GM18858 (cell line): ENCODE measurements around the gene FNDC3B.

ENCODE experiments used
- ATAC-seq: cut with Tn5 transposase; IDR thresholded peaks from one replicate; pipeline ENCODE4 v1.9.1; 2021; ENCODE audit not compliant: unreplicated experiment

The FNDC3B gene

GRCh38 chr3:172051957-172052354 lies 12.6 kb downstream of the FNDC3B start:
- no peak for ATAC-seq

DNA sequence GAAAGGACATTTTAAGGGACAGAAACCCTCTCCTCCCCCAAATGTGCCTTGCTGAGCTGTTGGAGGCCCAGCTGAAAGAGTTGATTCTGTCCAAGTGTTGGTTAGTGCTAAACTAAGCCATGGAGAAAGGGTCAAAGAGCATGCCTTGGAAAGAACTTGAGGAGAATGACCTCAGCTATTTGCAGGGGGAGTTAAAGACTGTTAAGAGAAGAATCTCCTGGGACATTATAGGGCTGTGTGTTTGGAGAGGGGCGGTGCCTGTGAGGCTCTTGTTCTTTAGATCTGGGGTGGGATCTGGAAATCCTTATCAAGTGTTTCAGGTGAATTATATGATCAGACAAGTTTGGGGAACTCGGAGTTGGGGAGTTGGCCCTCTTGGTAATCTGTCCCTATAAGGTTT lies 13.0 kb downstream of the FNDC3B start:
- no peak for ATAC-seq

- no peak for ATAC-seq
These were observed 14.9 kb downstream of the FNDC3B start for GRCh38 chr3:172054115-172054764.

DNA sequence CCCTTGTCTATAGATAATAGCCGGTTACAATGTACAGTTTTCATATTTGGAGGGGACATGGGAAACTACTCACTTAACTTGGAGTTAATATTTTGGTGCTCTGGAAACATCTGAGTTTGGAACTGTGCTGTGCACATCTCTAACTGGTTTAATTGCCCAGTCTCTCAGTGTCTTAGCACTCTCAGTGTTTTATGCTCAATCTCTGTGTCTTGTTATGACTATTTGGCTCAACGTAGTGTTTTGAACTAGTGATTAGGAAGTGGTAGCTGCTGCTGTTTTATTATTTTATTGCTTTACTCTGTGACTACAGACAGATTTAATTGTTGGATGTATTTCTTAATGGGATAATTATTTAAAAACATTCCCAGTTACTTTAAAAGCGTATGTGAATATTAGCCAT lies 17.0 kb downstream of the FNDC3B start:
- no peak for ATAC-seq

DNA sequence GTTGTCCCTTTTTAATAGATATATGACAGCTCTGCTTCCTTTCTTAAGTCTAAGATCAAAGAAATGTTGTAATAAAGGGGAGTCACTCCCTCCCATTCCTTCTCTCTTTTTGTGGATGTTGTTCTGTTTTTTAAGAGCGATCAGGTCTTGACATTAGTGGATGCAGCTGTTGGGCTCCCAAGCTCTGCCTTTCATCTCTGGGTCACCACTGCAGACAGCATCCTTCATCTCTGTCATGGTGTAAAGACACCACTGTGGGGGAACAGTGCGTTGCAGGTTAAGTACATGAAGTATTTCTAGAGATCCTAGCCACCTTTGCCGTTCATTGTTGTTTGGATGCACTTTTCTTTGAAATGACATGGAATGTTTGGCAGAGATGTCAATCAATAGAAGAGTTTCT lies 17.7 kb downstream of the FNDC3B start:
- no peak for ATAC-seq

DNA sequence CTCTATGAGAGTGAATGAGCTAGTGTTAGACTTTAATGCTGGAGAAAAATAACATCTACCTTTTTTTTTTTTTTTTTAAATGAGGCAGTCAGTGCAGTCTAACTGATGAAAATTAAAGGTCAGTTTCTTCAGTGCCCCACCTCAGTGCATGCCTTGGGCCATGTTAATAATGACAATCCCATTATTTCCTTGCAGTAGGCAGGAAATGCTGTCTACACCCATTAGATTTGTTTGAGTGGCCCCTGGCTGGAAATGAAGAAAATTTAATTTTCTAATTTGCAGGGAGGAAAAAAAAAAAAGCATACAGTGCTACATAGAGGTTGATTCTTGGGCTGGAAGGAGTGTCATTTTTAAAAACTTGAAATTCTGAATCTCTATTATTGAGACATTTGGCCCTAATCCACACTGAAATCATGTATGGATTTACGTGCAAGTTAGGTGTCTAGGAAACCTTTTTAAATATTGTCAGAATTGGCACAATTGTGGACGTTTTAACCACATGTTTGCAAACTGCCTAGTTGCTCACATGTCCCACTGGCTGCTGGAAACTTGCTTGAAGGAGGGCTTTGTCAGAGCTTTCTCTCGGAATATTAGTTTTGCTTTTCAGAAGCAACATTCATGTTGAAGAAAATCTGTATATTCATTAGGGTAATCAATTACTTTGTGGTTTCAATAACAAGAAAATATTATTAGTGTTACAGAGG lies 18.4 kb downstream of the FNDC3B start:
- no peak for ATAC-seq

- ATAC-seq = no peak
These were observed 20.2 kb downstream of the FNDC3B start for GRCh38 chr3:172059532-172059931.

GRCh38 chr3:172060234-172060633 lies 20.9 kb downstream of the FNDC3B start:
- ATAC-seq = no peak

DNA sequence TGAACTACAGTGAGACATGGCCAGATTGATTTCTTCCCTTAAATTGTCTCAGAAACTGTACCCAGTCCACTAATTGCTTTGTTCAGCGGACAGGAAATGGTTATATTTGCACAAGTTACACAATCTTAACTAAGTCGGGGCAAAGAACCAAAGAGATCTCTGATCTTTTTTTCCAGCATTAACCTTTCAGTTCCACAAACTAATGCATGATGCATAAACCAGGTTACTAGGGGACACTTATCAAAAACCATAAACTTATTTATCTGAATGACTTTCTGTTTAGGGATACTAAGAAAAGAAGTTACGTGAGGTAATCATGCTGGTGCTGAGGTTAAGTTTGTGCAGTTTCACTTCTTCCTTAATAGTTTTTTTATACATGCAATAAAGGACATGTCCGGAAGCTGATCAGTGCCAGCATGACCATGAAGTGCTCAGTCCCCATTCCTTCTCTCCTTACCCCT lies 22.4 kb downstream of the FNDC3B start:
- peak; percentile 93 for ATAC-seq

- ATAC-seq = no peak
These were observed 23.4 kb downstream of the FNDC3B start for GRCh38 chr3:172062761-172063160.

GRCh38 chr3:172063456-172064432 lies 24.4 kb downstream of the FNDC3B start:
- ATAC-seq = no peak

DNA sequence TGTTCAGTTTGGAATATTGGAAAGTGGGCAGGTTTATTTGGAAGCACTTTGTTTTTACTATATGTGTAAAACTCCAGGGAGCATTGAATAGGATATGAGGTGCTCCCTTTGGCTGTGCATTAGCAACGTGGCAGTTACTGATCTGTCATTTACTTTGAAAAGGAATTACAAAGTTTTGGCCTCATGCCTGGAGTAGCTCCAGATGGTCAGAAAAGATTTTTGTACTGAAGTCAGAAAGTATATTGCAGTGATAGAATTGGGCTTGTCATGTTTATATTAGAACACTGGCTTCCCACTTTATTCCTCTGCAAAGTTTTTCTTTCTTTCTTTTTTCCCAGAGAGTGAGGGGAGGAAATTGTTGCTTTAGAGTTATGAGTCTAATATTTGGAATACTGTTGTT lies 26.1 kb downstream of the FNDC3B start:
- ATAC-seq = no peak

DNA sequence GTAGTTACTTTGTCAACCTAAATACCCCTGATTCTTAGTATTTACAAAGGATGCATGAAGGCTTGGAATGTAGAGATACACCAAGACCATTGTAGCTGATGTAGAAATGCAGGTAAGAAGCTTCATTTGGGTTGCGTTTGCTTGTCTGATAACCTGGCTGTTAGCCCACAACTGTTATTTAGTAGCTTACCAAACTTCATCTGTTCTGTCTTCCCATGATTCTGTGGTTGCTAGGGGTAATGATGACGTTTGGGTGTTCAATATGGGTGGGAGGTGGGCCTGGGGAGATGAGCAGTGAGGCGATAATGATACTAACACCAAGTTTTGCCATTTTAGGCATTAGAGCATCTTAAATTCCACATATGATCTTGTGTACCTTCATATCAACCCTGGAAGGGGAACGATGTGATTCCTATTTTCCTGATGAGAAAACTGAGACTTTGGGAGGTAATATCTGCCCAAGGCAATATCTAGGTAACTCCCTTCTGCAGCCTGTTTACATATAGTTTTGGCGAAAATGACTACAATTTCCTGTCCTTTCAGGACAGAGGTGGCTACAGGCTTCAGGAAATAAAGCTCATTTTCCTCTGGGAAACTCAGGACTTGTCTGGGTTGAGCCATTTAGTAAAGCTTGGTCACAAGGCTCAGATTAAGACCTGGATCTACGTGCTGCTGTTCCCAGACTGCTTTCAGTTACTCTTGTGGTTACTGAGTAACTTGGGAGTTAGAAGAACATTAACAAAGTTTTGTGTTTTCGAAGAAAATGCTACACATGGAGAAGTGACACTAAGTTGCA lies 26.8 kb downstream of the FNDC3B start:
- ATAC-seq = no peak

DNA sequence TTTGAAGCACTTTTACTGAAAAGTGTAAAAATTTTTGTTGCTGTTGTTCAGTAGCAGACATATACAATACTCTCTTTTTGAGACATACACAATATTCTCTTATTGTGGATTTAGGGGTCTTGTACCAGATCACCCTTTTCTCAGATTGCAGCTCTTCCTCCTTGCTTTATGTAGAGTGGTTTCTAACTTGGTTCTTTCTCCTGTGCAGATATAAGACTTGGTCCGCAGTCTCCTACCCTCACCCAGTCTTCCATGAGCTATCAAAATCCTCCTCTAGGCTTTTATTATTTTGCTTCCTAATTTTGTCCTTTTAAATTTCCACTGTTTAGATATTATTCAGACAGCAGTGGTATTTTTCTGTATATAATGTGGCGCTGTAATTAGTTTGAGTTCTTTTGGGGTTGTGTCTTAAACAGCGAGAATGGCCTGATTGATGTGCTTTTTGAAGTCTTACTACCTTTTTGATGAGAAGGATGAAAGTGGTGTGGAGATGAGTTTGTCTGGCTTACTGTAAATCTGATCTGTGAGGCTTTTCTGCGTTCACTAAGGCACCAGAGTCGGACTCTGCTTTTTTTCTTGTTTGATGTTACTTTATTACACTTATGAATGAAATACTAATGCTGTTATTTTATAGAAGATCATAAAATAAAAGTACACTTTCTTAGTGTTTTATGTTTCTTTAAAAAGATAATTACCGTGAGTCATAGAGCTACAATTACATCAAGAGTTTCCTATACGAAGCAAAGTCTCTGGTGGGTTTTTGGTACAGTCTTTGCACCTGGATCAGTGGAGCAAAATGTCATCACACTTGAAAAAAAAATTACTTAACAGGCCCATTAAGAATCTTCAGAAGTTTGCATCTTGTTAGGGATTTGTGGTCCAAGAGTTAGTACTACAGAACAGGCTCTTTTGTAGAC lies 27.8 kb downstream of the FNDC3B start:
- ATAC-seq = no peak

- no peak for ATAC-seq
These were observed 28.6 kb downstream of the FNDC3B start for GRCh38 chr3:172067837-172068440.

DNA sequence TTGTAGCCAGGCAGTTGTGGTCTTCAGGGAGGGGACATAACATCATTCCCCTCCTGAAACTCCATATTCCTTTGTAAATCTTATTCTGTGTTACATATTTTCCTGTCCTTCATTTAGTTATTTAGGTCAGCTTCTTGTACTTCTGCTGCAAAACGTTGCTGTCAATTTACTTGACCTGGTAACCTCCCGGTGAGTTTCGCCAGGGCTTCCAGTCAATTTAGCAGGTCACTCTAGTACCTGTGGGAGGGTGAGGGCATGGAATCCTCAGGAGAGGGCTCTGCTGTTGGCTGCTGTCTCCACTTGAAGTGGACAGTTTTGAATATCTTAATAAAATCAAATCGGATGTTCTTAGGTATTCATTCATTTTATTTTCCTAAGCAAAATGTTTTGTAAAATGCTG lies 29.6 kb downstream of the FNDC3B start:
- no peak for ATAC-seq

GRCh38 chr3:172069478-172069877 lies 30.1 kb downstream of the FNDC3B start:
- ATAC-seq = no peak

GRCh38 chr3:172070269-172070668 lies 30.9 kb downstream of the FNDC3B start:
- ATAC-seq = no peak

DNA sequence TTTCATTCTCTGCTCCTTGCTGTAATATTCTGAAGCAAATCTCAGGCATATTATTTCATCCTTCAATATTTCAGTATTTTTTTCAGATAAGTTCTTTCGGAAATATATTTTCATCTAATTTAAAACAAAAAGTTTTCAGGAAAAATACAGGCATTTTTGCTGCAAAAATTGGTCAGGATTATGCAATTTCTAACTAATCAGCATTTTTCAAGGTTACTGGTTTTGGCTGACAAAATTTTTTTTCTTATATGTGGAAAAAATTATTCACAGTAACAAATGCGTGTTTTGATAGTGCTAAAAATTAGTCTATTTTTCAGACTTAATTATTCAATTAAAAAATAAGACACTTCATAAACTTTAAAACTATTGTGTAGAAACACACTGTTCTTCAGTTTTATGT lies 31.4 kb downstream of the FNDC3B start:
- no peak for ATAC-seq
